ENCODE results near the gene SLC44A2. TPM values are rescaled to one million over a fixed set of nuclear protein-coding genes. Genes with fewer than 3 reads are reported as not detected.

SLC44A2 gene
- total RNA-seq, 1 experiment from 2014 or later: 9.9 TPM

DNA sequence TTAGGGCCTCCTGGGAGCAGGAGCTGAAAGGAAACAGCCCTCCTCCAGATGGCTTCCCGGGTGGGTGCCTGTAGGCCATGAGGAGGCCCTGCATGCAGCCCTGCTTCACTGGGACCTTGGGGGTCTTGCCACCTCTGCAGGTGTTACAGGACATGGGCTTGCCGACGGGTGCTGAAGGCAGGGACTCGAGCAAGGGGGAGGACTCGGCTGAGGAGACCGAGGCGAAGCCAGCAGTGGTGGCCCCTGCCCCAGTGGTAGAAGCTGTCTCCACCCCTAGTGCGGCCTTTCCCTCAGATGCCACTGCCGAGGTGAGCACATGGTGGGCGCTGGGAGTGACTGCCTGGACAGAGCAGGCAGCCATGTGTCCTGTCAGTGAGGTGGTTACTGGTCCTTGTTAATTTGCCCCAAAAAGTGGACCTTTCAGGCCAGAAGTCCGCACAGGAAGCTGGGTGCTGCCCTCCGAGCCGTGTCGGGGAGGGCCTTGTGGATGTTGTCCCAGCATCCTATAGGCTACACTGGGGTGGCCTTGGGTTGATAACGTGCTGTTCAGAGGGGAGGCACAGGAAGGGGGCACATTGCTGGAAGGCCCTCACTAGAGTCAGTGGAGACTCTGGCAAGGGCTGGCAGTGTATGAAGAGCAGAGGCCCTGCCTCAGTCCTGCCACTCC is 57.2 kb downstream of the SLC44A2 start:
- DNase-seq (ENCODE audit: low spot score): no peak

DNA sequence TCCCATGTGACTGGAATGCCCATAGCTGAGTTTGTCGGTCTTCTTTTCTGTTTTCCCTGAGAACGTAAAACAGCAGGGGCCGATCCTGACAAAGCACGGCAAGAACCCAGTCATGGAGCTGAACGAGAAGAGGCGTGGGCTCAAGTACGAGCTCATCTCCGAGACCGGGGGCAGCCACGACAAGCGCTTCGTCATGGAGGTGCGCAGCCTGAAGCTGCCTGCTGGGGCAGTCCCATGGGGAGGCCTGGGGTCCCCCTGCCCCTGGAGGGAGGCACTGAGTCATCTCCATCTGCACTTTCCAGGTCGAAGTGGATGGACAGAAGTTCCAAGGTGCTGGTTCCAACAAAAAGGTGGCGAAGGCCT is 57.7 kb downstream of the SLC44A2 start:
- DNase-seq (ENCODE audit: low spot score): no peak

- DNase-seq (ENCODE audit: low spot score): no peak
Measured at GRCh38 chr19:10683582-10683981, 58.2 kb downstream of the SLC44A2 start.

- no peak for DNase-seq (ENCODE audit: low spot score)
Measured at GRCh38 chr19:10685210-10685609, 59.9 kb downstream of the SLC44A2 start.

- DNase-seq (ENCODE audit: low spot score): no peak
Measured at GRCh38 chr19:10686193-10686592, 60.8 kb downstream of the SLC44A2 start.

DNA sequence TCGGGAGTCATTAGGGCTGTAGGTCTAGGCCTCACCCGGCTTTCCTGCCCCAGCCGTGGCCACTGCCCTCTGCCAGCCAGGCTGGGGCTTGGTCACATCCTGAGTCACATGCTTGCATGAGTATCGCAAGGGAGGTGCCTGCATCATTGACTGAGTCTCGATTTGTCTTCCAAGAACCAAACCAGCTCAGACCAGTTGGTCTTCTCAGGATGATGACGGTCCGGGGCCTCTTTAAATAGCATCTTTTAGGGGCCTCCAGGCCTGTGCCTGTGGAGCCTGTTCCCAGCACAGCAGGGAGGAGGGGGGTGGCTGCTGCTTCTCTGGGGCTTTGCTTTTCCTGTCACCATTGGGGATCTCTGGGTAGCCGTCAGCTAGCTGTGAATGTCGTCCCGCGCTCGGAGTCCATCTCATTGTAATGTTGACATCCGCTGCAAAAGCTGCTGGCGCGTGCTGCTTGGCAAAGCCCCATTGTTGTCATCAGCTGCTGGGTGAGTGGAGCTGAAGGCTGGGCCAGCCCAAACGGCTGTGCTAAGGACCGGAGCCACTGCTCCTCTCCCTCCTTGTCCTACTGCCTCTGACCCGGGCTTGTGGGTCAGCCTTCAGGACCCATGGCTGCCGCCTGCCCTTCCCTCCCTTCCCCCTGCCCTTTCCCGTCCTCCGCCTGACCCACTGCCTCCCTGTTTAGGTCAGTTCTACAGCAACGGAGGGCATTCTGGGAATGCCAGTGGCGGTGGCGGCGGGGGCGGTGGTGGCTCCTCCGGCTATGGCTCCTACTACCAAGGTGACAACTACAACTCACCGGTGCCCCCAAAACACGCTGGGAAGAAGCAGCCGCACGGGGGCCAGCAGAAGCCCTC is 61.5 kb downstream of the SLC44A2 start:
- DNase-seq (ENCODE audit: low spot score): no peak

- DNase-seq (ENCODE audit: low spot score): no peak
Measured at GRCh38 chr19:10687518-10688288, 62.4 kb downstream of the SLC44A2 start.

DNA sequence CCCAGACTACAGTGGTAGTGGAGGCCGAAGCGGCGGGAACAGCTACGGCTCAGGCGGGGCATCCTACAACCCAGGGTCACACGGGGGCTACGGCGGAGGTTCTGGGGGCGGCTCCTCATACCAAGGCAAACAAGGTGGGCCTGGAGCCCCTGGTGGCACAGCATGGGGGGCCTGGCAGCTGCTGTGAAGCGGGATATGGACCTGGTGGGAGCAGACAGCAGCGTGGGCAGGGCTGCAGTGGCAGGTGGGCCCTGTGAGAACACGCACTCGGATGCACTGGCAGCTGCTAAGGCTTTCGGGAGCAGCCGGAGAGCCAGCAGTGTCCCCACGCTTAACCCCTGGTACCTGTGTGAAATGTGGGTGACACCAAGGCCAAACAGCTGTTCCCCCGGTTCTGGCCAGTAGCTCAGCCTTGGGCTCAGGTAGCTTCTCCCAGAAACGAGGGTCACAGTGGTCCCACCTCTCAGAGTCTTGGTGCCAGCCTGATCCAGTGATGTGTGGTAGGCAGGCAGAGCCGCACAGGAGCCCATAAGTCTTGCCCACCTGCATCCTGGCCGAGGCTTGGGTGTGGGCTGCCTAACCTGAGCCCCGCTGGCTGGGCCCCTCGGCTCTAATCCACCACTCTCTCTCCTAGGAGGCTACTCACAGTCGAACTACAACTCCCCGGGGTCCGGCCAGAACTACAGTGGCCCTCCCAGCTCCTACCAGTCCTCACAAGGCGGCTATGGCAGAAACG is 63.4 kb downstream of the SLC44A2 start:
- DNase-seq (ENCODE audit: low spot score): no peak

- DNase-seq (ENCODE audit: low spot score): no peak
Measured at GRCh38 chr19:10690341-10690781, 65.0 kb downstream of the SLC44A2 start.

GRCh38 chr19:10691178-10691881 is 66.0 kb downstream of the SLC44A2 start:
- DNase-seq (ENCODE audit: low spot score): no peak

DNA sequence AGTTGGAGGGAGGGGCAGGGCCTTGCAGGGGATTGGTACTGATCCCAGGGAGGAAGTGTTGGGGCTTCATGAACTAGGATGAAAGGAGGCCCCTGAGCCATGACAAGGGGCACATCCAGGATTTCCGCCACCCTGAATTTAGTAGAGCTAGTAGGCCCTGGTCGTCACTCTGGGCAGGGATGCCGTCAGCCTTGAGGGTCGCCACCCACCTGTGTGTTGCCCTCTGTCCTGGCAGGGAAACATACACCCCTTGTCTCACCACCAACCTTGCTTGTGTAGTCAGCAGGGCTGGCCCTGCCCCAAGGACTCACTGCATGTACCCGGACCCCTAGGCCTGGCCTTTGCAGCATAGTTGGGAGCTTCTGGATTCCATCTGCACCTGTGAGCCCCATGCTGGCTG is 66.5 kb downstream of the SLC44A2 start:
- DNase-seq (ENCODE audit: low spot score): no peak

DNA sequence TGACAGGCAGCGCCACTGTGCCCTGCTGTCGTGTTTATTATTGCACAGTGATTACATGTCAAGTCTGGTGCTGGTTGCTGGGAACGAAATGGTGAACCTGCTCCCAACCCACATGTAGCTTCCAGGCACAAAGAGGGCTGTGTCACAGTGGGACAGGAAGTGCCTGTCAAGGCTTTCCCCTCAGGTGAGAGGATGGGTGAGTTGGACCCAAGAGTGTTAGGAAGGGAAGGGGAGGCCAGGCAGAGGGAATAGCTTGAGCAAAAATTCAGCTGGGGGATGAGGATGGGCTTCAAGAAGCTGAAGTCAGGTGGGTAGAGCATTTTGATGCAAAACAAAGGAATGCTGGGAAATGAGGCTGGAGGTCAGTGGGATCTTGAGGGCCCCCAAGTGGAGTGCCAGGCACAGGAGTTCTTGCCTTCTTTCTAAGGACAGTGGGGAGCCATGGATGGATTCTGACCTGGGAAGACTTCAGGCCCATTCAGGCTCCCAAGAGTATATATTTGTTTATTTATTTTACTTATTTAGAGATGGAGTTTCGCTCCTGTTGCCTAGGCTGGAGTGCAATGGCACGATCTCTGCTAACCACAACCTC is 67.4 kb downstream of the SLC44A2 start:
- DNase-seq (ENCODE audit: low spot score): no peak

Other genes with a start within 250 kb of the SLC44A2 start
- gene TYK2, start 245.0 kb upstream of the SLC44A2 start, total RNA-seq (2014; rRNA removed; shearing (Covaris generic)): 28.2 and 37.1 TPM in 2 replicates
- gene CDC37, start 222.0 kb upstream of the SLC44A2 start, total RNA-seq (2014; rRNA removed; shearing (Covaris generic)): 105 and 132 TPM in 2 replicates
- 1.0 and 1.1 TPM in 2 replicates for gene PDE4A, start 205.0 kb upstream of the SLC44A2 start, total RNA-seq (2014; rRNA removed; shearing (Covaris generic))
- 40.9 and 43.3 TPM in 2 replicates for gene KEAP1, start 122.2 kb upstream of the SLC44A2 start, total RNA-seq (2014; rRNA removed; shearing (Covaris generic))
- gene S1PR5, start 108.1 kb upstream of the SLC44A2 start, total RNA-seq (2014; rRNA removed; shearing (Covaris generic)): 1.0 and 1.7 TPM in 2 replicates
- gene ATG4D, start 81.6 kb upstream of the SLC44A2 start, total RNA-seq (2014; rRNA removed; shearing (Covaris generic)): 13.1 and 18.6 TPM in 2 replicates
- 7.7 and 8.3 TPM in 2 replicates for gene KRI1, start 59.5 kb upstream of the SLC44A2 start, total RNA-seq (2014; rRNA removed; shearing (Covaris generic))
- 3.2 and 5.2 TPM in 2 replicates for gene CDKN2D, start 56.6 kb upstream of the SLC44A2 start, total RNA-seq (2014; rRNA removed; shearing (Covaris generic))
- 7.8 and 14.8 TPM in 2 replicates for gene AP1M2, start 38.2 kb upstream of the SLC44A2 start, total RNA-seq (2014; rRNA removed; shearing (Covaris generic))
- 107 and 109 TPM in 2 replicates for gene ILF3, start 28.8 kb downstream of the SLC44A2 start, total RNA-seq (2014; rRNA removed; shearing (Covaris generic))
- gene QTRT1, start 75.9 kb downstream of the SLC44A2 start, total RNA-seq (2014; rRNA removed; shearing (Covaris generic)): 21.4 and 29.6 TPM in 2 replicates
- gene DNM2, start 92.5 kb downstream of the SLC44A2 start, total RNA-seq (2014; rRNA removed; shearing (Covaris generic)): 24.3 and 31.0 TPM in 2 replicates
- 66.2 and 100 TPM in 2 replicates for gene TMED1, start 210.7 kb downstream of the SLC44A2 start, total RNA-seq (2014; rRNA removed; shearing (Covaris generic))
- gene C19orf38, start 222.9 kb downstream of the SLC44A2 start, total RNA-seq (2014; rRNA removed; shearing (Covaris generic)): not detected in 2 replicates
- 21.0 and 21.2 TPM in 2 replicates for gene CARM1, start 246.0 kb downstream of the SLC44A2 start, total RNA-seq (2014; rRNA removed; shearing (Covaris generic))